C4-2B (cell line): ENCODE data around the gene PGA3.
A peak's percentile ranks its signal among the peaks of the same experiment; 100 is the strongest.
"Not testable (repeated sequence)": the region's sequence is repeated elsewhere in the genome, so short reads cannot be mapped to it uniquely, and the experiment has no call there.

ENCODE experiments used
- H3K27ac ChIP-seq: fragments of 450-650 bp; 2 replicates; pipeline ENCODE4 v1.5.1; 2017
- CTCF ChIP-seq: fragments of 450-650 bp; conservative IDR thresholded peaks from 2 replicates; pipeline ENCODE4 v1.5.1; 2017; ENCODE audit warnings: mild to moderate bottlenecking
- ZFX ChIP-seq: fragments of 450-650 bp; IDR thresholded peaks from 2 replicates; pipeline ENCODE4 v1.6.1; 2017

The PGA3 gene

GRCh38 chr11:61202950-61203746, at the start of gene PGA3:
TSS of gene PGA3 (plus strand) at chr11:61203515. CDS start at chr11:61203565, 50 bp downstream.
- not testable (repeated sequence) for H3K27ac ChIP-seq

GRCh38 chr11:61153593-61154095, 49.7 kb upstream of the PGA3 start:
- TF ChIP-seq CTCF (no peak), ZFX (no peak)
- H3K27ac ChIP-seq = 0 out of 2 replicates have a peak overlapping the region, but pooled peaks have one; percentile 4

DNA sequence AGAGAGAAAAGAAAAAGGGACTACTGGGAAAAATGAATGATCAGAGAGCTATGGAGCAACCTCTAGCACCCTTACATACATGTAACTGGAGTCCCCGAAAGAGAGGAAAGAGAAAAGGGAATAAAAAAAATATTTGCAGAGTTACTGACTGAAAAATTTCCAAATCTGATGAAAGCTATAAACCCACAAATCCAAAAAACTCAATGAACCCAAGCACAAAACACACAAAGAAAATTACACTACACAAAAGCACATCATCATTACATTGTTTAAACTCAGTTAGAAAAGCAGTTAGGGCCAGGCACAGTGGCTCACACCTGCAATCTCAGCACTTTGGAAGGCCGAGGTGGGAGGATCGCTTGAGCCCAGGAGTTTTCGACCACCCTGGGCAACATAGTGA, 48.8 kb upstream of the PGA3 start:
- H3K27ac ChIP-seq = no peak overlapping the region
- TF ChIP-seq ZFX = no peak
- no peak for TF ChIP-seq CTCF

DNA sequence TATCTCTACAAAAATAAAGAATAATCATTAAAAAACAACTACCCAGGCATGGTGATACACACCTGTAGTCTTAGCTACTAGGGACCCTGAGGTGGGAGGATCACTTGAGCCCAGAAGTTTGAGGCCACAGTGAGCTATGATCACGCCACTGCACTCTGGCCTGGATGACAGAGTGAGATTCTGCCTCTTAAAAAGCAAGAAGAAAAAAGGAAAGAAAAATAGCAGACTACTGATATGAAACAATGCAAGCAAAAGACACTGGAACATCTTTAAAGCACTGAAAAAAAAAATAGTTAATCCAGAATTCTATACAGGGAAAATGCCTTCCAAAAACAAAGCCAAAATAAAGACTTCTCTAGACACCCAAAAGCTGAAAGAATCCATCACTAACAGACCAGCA, 48.0 kb upstream of the PGA3 start:
- no peak overlapping the region for H3K27ac ChIP-seq
- TF ChIP-seq CTCF = no peak
- TF ChIP-seq ZFX = no peak

DNA sequence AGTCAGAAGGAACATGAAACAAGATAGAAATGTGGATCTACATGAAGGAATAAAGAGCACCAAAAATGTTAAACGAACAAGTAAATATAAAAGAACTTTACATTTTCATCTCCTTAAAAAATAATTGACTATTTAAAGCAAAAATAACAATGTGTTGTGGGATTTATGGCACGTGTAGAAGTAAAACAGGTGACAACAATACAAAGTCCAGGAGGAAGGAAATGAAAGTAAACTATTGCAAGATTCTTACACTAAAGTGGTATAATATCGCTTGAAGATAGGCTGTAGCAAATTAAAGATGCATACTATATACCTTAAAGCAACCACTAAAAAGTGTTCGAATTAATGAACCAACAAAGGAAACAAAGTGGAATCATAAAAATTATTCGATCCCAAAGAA, 47.6 kb upstream of the PGA3 start:
- no peak overlapping the region for H3K27ac ChIP-seq
- TF ChIP-seq CTCF = no peak
- TF ChIP-seq ZFX = no peak

DNA sequence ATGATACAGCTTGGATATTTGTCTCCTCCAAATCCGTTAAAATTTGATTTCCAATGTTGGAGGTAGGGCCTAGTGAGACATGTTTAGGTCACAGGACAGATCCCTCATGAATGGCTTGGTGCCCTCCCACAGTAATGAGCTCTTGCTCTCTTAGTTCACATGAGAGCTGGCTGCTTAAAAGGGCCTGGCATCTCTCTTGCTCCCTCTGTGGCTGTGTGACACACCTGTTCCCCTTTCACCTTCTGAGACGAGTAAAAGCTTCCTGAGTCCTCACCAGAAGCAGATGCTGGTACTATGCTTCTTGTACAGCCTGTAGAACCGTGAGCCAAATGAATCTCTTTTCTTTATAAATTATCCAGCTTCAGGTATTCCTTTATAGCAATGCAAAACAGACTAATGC, 45.6 kb upstream of the PGA3 start:
- TF ChIP-seq CTCF (no peak; the same call in 1 of the 2 replicates), ZFX (no peak)
- H3K27ac ChIP-seq = peak overlapping the region; percentile 66; the same call in 1 of the 2 replicates

- TF ChIP-seq CTCF (no peak), ZFX (no peak)
- peak overlapping the region; percentile 92 for H3K27ac ChIP-seq
Measured at GRCh38 chr11:61158691-61159381, 44.5 kb upstream of the PGA3 start.
